ENCODE measurements around the gene ALAS1.

- TF ChIP-seq ZBTB33 (CRISPR knock-in tag; IDR thresholded peaks at IDR 0.05) (no peak), PPARG (CRISPR knock-in tag; conservative IDR thresholded peaks at IDR 0.05) (no peak), CTCF (CRISPR knock-in tag; IDR thresholded peaks at IDR 0.05) (no peak; the same call in 1 of the 2 replicates), CC2D1A (CRISPR knock-in tag; IDR thresholded peaks at IDR 0.05) (no peak), SUZ12 (IDR thresholded peaks at IDR 0.05; ENCODE audit: low read depth, low read length) (no peak), MXI1 (IDR thresholded peaks at IDR 0.05; ENCODE audit: borderline replicate concordance, low read depth, low read length) (no peak), ZNF687 (CRISPR knock-in tag; IDR thresholded peaks at IDR 0.05) (no peak), ZNF660 (CRISPR knock-in tag; IDR thresholded peaks at IDR 0.05; ENCODE audit: borderline replicate concordance, low read depth) (no peak)
These were observed 21.7 kb upstream of the ALAS1 start for GRCh38 chr3:52176180-52176752.

Measured in HepG2 (cell line).